Measurements from ENCODE around the gene AMBP. TPM values are rescaled to one million over a fixed set of nuclear protein-coding genes. Genes with fewer than 3 reads are reported as not detected.

The AMBP gene
- total RNA-seq, 1 donor from 2014 or later = 0.29 TPM

DNA sequence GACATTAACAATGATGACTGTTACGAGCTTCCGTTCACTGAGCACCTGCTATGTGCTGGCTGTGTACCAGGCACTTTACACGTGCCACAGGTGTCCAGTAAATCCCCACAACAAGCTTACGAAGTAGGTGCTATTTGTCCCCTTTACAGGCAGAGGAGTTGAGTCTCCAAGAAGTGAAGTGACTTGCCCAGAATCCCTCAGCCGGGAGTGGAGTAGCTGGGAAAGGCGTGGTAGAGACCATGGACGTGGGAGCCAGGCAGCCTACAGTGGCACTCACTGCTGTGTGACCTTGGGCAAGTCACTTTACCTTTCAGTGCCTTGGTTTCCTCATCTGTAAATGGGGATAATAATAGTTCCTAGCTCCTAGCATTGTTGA lies 669 bp upstream of the AMBP start:
- H3K27ac Mint-ChIP-seq (ENCODE audit: unreplicated experiment) = no peak overlapping the region
- no peak for DNase-seq
- peaks cover 6% of the 10 kb centered on the region for H3K36me3 Mint-ChIP-seq (ENCODE audit: unreplicated experiment)
- TF ChIP-seq, protein P1, sequence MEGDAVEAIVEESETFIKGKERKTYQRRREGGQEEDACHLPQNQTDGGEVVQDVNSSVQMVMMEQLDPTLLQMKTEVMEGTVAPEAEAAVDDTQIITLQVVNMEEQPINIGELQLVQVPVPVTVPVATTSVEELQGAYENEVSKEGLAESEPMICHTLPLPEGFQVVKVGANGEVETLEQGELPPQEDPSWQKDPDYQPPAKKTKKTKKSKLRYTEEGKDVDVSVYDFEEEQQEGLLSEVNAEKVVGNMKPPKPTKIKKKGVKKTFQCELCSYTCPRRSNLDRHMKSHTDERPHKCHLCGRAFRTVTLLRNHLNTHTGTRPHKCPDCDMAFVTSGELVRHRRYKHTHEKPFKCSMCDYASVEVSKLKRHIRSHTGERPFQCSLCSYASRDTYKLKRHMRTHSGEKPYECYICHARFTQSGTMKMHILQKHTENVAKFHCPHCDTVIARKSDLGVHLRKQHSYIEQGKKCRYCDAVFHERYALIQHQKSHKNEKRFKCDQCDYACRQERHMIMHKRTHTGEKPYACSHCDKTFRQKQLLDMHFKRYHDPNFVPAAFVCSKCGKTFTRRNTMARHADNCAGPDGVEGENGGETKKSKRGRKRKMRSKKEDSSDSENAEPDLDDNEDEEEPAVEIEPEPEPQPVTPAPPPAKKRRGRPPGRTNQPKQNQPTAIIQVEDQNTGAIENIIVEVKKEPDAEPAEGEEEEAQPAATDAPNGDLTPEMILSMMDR (IDR thresholded peaks at IDR 0.05; ENCODE audit: partially characterized antibody, unreplicated experiment) = no peak
- H3K9me3 Mint-ChIP-seq (ENCODE audit: unreplicated experiment) = peaks cover 15% of the 10 kb centered on the region
- H3K4me3 Mint-ChIP-seq (ENCODE audit: unreplicated experiment) = no peak overlapping the region
- peaks cover 10% of the 10 kb centered on the region for H3K27me3 Mint-ChIP-seq (ENCODE audit: unreplicated experiment)
- no peaks in the 10 kb centered on the region for H3K4me1 Mint-ChIP-seq (ENCODE audit: low read depth, unreplicated experiment)

DNA sequence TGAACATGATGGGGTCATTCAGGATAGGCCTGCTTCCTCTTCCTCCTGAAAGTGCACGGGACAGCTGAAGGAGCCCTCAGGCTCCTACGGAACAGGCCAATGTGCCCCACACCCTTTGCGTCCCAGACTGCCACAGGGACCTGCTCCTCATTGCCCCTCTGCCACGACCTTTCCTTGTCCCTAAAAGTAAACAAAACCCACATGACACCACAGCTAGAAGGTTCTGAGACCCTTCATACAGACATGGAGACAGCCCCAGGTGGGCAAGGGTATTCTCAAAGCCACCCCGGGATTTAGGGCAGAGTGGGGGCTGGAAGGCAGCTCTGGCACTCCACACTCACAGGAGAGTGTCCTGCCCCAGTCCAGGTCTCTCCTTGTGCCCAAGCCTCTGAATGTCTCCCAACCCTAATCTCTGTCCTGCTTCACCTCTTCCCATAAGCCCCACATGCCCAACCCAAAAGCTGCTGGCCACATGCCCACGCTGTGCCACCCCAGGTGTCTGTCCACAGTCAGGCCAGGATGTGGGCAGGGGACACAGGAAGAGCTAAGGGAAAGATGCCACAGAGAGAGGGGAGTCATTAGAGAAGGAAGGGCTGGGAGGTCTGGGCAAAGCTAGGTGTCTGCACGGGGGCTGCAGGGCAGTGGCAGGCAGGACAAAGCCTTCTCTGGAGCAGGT lies 800 bp downstream of the AMBP start:
- H3K4me3 Mint-ChIP-seq (ENCODE audit: unreplicated experiment) = no peak overlapping the region
- H3K27ac Mint-ChIP-seq (ENCODE audit: unreplicated experiment) = no peak overlapping the region

DNA sequence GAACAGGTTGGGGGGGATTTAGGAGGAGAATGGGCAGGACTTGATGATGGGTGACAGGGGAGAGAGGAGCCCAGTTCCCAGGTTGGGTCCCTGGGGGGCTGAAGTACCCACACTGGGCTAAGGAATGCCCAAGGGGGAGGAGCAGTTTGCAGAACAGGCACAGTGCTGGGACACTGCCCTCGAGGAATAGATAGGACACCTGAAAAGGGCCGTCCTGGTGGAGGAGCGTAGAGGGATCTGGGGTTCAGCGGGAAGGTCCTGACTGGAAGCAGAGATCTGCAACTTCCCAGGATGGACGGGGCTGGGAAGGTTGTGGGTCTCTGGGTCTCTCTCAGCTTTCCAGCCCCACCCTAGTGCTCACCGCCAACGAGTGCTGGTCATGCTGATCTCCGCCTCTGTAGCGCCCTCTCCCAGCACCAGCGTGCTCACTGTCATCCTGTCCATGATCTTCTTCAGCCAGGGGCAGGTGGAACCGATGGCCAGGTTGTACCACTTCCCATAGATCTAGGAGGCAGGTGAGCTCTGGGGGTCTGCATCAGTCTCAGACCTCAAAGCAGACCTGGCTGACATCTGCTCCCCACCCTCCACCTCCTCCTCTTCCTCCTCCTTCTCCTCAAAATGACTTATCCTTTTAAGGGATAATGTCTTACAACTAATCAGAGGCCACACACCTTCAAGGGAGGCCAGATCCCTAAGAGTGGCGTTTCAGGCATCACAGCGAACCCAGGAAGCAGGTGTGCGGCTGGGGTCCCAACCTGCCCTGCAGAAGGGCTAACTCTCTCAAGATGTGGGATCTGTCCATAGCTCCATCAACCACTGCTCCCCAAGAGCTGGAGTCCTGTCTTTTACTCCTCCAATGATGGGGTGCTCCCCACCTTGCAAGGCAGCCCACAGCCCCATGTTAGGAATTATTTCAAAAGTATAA lies 1.6 kb downstream of the AMBP start:
- Mint-ChIP-seq H3K27ac (ENCODE audit: unreplicated experiment) (no peak overlapping the region), H3K4me3 (ENCODE audit: unreplicated experiment) (no peak overlapping the region), H3K9me3 (ENCODE audit: unreplicated experiment) (peaks cover 10% of the 10 kb centered on the region), H3K4me1 (ENCODE audit: low read depth, unreplicated experiment) (no peaks in the 10 kb centered on the region), H3K27me3 (ENCODE audit: unreplicated experiment) (peaks cover 10% of the 10 kb centered on the region), H3K36me3 (ENCODE audit: unreplicated experiment) (peaks cover 6% of the 10 kb centered on the region)
- no peak for DNase-seq
- TF ChIP-seq, protein P1 (IDR thresholded peaks at IDR 0.05; ENCODE audit: partially characterized antibody, unreplicated experiment) = no peak

More for the DNA sequence above, 800 bp downstream of the AMBP start:
- TF ChIP-seq, protein P1 (IDR thresholded peaks at IDR 0.05; ENCODE audit: partially characterized antibody, unreplicated experiment) = no peak
- peaks cover 10% of the 10 kb centered on the region for H3K9me3 Mint-ChIP-seq (ENCODE audit: unreplicated experiment)
- no peaks in the 10 kb centered on the region for H3K4me1 Mint-ChIP-seq (ENCODE audit: low read depth, unreplicated experiment)
- peaks cover 6% of the 10 kb centered on the region for H3K36me3 Mint-ChIP-seq (ENCODE audit: unreplicated experiment)
- peaks cover 10% of the 10 kb centered on the region for H3K27me3 Mint-ChIP-seq (ENCODE audit: unreplicated experiment)
- no peak for DNase-seq

DNA sequence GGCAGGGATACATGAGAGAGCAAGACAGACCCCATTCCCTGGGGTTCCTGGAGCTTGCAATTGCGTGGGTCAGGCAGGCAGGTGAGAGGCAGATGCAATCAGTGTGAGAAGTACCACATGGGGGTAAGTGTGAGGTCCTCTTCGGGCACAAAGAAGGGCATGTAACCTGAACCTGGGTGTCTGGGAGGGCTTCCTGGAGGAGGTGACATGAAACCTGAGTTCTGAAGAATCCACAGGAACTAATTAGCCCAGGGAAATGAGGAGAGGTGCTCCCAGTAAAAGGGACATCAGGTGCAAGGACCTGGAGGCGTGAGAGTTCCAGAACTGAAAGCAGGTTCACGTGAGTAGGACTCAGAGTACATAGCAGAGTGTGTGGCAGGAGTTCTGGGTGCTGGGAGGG lies 2.5 kb downstream of the AMBP start:
- Mint-ChIP-seq H3K36me3 (ENCODE audit: unreplicated experiment) (peaks cover 6% of the 10 kb centered on the region), H3K4me1 (ENCODE audit: low read depth, unreplicated experiment) (no peaks in the 10 kb centered on the region), H3K9me3 (ENCODE audit: unreplicated experiment) (peaks cover 10% of the 10 kb centered on the region), H3K27me3 (ENCODE audit: unreplicated experiment) (peaks cover 8% of the 10 kb centered on the region), H3K4me3 (ENCODE audit: unreplicated experiment) (no peak overlapping the region), H3K27ac (ENCODE audit: unreplicated experiment) (no peak overlapping the region)
- no peak for DNase-seq
- TF ChIP-seq, protein P1 (IDR thresholded peaks at IDR 0.05; ENCODE audit: partially characterized antibody, unreplicated experiment) = no peak

Measured in glutamatergic neuron (in vitro differentiated cells).